Endothelial cell (in vitro differentiated cells): ENCODE measurements around the gene HYAL4. TPM values are rescaled to one million over a fixed set of nuclear protein-coding genes. Genes with fewer than 3 reads are reported as not detected.
A peak's percentile ranks its signal among the peaks of the same experiment; 100 is the strongest.

Source experiments
- DNase-seq: peaks from one replicate; pipeline ENCODE4 v3.0.0; 2021; ENCODE audit warnings: low spot score
- H3K27ac Mint-ChIP-seq: one replicate; pipeline ENCODE4 v1.8.0; 2021; ENCODE audit warnings: mixed read lengths, inconsistent platforms; ENCODE audit not compliant: unreplicated experiment
- H3K27me3 Mint-ChIP-seq: one replicate; pipeline ENCODE4 v1.8.0; 2021; ENCODE audit warnings: mild to moderate bottlenecking, moderate library complexity, mixed read lengths, inconsistent platforms; ENCODE audit not compliant: unreplicated experiment
- H3K36me3 Mint-ChIP-seq: one replicate; pipeline ENCODE4 v1.8.0; 2021; ENCODE audit warnings: mild to moderate bottlenecking, low read depth, mixed read lengths, inconsistent platforms; ENCODE audit not compliant: unreplicated experiment
- H3K4me1 Mint-ChIP-seq: one replicate; pipeline ENCODE4 v1.8.0; 2021; ENCODE audit warnings: mild to moderate bottlenecking, mixed read lengths, inconsistent platforms; ENCODE audit not compliant: unreplicated experiment
- H3K4me3 Mint-ChIP-seq: one replicate; pipeline ENCODE4 v1.8.0; 2021; ENCODE audit warnings: mild to moderate bottlenecking, mixed read lengths, inconsistent platforms; ENCODE audit not compliant: unreplicated experiment
- H3K9me3 Mint-ChIP-seq: one replicate; pipeline ENCODE4 v1.8.0; 2021; ENCODE audit warnings: mixed read lengths, inconsistent platforms; ENCODE audit not compliant: unreplicated experiment
- total RNA-seq: library from RNA; stranded (reverse); fragmentation: NEBNext Ultra II Directional; extraction: Animal tissue kit (Norgen Biotek cat#: 25700); gene quantifications from one replicate; pipeline ENCODE4 v1.2.1, GENCODE V29; 2021; ENCODE audit not compliant: unreplicated experiment
- TF ChIP-seq, protein P1 (sequence below): fragments of 200-600 bp; sonication (generic); IDR thresholded peaks from one replicate; pipeline ENCODE4 v1.5.0; 2021; ENCODE audit warnings: antibody characterized with exemption; ENCODE audit not compliant: unreplicated experiment

The HYAL4 gene
- total RNA-seq, 1 donor from 2014 or later, result 3.1 TPM

DNA sequence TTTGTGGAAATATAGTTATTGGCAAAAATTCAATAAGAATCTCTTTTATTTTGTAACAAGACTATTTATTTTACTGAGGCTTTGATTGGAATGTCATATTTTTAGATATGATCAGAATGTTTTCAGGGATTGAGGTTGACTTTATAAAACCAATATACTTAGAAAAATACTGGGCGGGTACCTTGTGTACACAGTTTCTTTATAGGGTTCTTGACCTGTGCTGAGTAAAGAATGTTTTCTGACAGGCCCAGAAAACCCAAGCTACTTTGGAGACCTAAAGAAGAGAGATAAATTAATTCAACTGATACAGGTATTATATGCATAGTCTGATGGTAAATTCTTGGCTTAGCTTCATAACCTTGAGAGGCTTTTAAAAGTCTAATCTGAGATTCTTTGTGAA lies 56.1 kb downstream of the HYAL4 start:
- Mint-ChIP-seq H3K27me3 (peaks cover 2% of the 10 kb centered on the region), H3K36me3 (peaks cover 17% of the 10 kb centered on the region), H3K9me3 (peaks cover 4% of the 10 kb centered on the region), H3K4me3 (no peak overlapping the region), H3K4me1 (no peaks in the 10 kb centered on the region), H3K27ac (no peak overlapping the region)
- TF ChIP-seq, protein P1, sequence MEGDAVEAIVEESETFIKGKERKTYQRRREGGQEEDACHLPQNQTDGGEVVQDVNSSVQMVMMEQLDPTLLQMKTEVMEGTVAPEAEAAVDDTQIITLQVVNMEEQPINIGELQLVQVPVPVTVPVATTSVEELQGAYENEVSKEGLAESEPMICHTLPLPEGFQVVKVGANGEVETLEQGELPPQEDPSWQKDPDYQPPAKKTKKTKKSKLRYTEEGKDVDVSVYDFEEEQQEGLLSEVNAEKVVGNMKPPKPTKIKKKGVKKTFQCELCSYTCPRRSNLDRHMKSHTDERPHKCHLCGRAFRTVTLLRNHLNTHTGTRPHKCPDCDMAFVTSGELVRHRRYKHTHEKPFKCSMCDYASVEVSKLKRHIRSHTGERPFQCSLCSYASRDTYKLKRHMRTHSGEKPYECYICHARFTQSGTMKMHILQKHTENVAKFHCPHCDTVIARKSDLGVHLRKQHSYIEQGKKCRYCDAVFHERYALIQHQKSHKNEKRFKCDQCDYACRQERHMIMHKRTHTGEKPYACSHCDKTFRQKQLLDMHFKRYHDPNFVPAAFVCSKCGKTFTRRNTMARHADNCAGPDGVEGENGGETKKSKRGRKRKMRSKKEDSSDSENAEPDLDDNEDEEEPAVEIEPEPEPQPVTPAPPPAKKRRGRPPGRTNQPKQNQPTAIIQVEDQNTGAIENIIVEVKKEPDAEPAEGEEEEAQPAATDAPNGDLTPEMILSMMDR, result no peak
- no peak for DNase-seq

DNA sequence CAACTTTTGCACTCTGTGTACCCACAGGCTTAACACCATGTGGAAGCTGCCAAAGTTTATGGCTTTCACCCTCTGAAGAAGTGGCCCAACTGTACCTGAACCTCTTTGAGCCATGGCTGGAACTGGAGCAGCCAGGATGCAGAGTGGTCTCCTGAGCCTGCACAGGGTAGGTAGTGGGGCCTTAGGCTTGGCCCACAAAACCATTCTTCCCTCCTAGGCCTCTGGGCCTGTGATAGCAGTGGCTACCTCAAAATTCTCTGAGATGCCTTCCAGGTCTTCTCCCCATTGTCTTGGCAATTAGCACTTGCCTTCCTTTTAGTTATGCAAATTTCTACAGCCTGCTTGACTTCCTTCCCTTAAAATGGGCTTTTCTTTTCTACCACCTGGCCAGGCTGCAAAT lies 60.7 kb downstream of the HYAL4 start:
- TF ChIP-seq, protein P1, result no peak
- DNase-seq, result no peak
- H3K4me3 Mint-ChIP-seq, result peak overlapping the region; percentile 15
- peaks cover 2% of the 10 kb centered on the region for H3K27me3 Mint-ChIP-seq
- no peak overlapping the region for H3K27ac Mint-ChIP-seq
- H3K36me3 Mint-ChIP-seq, result peaks cover 22% of the 10 kb centered on the region
- H3K4me1 Mint-ChIP-seq, result no peaks in the 10 kb centered on the region
- H3K9me3 Mint-ChIP-seq, result peaks cover 9% of the 10 kb centered on the region

DNA sequence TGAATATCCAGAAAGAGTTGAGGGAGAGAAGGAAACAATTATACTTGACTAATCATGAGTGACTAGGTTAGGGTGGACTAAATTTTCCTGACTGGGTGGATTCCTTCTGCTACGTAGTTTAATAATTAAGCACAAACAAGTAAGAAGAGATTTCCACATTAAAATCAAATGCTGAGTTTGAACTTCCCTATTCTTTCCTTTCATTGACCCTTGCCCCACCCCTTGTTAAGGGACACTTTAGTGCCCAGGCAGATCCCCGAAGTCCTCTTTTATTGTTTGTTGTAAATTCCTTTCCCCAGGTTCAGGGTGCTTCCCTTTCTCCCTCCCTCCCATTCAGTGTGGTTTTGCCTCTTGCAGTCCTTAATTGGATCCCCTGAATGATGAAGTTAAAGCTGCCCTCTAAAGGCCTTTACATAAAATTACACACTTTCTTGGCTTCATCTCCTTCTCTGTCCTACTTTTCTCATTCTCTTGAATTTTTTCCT lies 71.3 kb downstream of the HYAL4 start:
- DNase-seq, result no peak
- H3K27me3 Mint-ChIP-seq, result no peaks in the 10 kb centered on the region
- H3K9me3 Mint-ChIP-seq, result no peaks in the 10 kb centered on the region
- no peaks in the 10 kb centered on the region for H3K36me3 Mint-ChIP-seq
- no peaks in the 10 kb centered on the region for H3K4me1 Mint-ChIP-seq
- no peak overlapping the region for H3K4me3 Mint-ChIP-seq
- no peak overlapping the region for H3K27ac Mint-ChIP-seq
- TF ChIP-seq, protein P1, result no peak

DNA sequence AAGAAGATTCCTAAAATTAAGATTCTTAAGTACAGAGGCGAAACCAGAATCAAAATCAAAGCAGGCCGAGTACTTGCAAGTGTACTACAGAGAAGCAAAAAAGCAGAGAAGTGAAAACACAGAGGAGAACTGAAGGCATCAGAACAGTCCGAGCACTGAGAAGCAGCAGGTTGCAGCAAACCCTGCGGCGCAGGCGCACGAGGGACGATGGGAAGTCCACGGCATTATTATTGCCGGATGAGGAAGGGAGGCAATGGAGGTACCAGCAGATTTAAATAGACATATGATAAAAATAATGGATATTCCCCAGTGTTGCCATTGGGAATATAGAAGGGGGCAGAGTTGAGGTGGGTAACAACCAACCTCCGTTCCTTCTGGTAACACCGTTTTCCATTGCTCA lies 72.9 kb downstream of the HYAL4 start:
- Mint-ChIP-seq H3K9me3 (no peaks in the 10 kb centered on the region), H3K4me3 (no peak overlapping the region), H3K4me1 (no peaks in the 10 kb centered on the region), H3K36me3 (no peaks in the 10 kb centered on the region), H3K27me3 (no peaks in the 10 kb centered on the region), H3K27ac (no peak overlapping the region)
- DNase-seq, result no peak
- TF ChIP-seq, protein P1, result no peak

DNA sequence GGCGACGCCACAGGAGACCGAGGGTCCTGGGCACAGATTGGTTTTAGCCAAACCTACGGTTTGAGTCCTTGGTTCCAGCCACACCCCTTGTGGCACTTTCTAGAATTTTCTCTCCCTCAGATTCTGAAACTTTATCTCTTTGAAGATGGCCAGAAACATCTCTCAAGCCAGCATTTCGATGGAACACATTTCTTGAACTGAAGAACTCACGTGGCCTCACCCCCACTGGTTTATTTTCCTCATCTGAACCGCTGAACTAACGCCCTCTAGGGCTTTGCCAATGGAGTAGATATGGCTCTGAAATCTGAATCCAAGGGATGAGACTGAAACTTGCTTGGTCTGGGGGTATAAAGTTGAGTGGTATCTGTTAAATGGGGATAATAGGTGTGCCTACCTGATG lies 73.3 kb downstream of the HYAL4 start:
- no peaks in the 10 kb centered on the region for H3K9me3 Mint-ChIP-seq
- TF ChIP-seq, protein P1, result no peak
- DNase-seq, result no peak

More for the DNA sequence above, 73.3 kb downstream of the HYAL4 start:
- Mint-ChIP-seq H3K4me1 (no peaks in the 10 kb centered on the region), H3K27me3 (no peaks in the 10 kb centered on the region), H3K27ac (no peak overlapping the region), H3K4me3 (no peak overlapping the region), H3K36me3 (no peaks in the 10 kb centered on the region)
